ENCODE results near the gene KLK13.

- TF ChIP-seq POLR2A (IDR thresholded peaks at IDR 0.05) (no peak), CTCF (IDR thresholded peaks at IDR 0.05) (no peak)
These were observed 24.9 kb upstream of the KLK13 start for GRCh38 chr19:51089786-51090185.
